ENCODE data around the gene DMBT1. TPM values are rescaled to one million over a fixed set of nuclear protein-coding genes. Genes with fewer than 3 reads are reported as not detected.

The DMBT1 gene
- total RNA-seq, 6 experiments from 2014 or later: 0.06 to 0.20 TPM; not detected in 4

GRCh38 chr10:122665329-122665860 is 104.8 kb downstream of the DMBT1 start:
- TF ChIP-seq POLR2A (IDR thresholded peaks at IDR 0.05) (no peak), CTCF (IDR thresholded peaks at IDR 0.05) (no peak)
- WGBS (ENCODE audit: insufficient coverage, low coverage, low lambda C conversion rate, missing lambda C conversion rate): 71% methylated on average over 6 of the region's 7 CpGs
- intact Hi-C loops (cut with DNase I): no loop called here
- H3K4me3 ChIP-seq: no peak overlapping the region
- H3K9me3 ChIP-seq: no peaks in the 10 kb centered on the region
- no peaks in the 10 kb centered on the region for H3K4me1 ChIP-seq
- DNase-seq (no peak), ATAC-seq (no peak)
- H3K27me3 ChIP-seq: no peaks in the 10 kb centered on the region
- no peaks in the 10 kb centered on the region for H3K36me3 ChIP-seq
- no peak overlapping the region for H3K27ac ChIP-seq

GRCh38 chr10:122665946-122666345 is 105.4 kb downstream of the DMBT1 start:
- intact Hi-C loops (cut with DNase I): no loop called here
- Histone ChIP-seq H3K27ac (no peak overlapping the region), H3K4me3 (no peak overlapping the region), H3K9me3 (no peaks in the 10 kb centered on the region), H3K4me1 (no peaks in the 10 kb centered on the region), H3K27me3 (no peaks in the 10 kb centered on the region), H3K36me3 (no peaks in the 10 kb centered on the region)
- TF ChIP-seq POLR2A (IDR thresholded peaks at IDR 0.05) (no peak), CTCF (IDR thresholded peaks at IDR 0.05) (no peak)
- DNase-seq (no peak), ATAC-seq (no peak)
- WGBS (ENCODE audit: insufficient coverage, low coverage, low lambda C conversion rate, missing lambda C conversion rate): 100% methylated on average over 1 of the region's 4 CpGs

GRCh38 chr10:122669045-122669444 is 108.5 kb downstream of the DMBT1 start:
- Histone ChIP-seq H3K27ac (no peak overlapping the region), H3K27me3 (no peaks in the 10 kb centered on the region), H3K36me3 (no peaks in the 10 kb centered on the region), H3K9me3 (no peaks in the 10 kb centered on the region), H3K4me1 (no peaks in the 10 kb centered on the region), H3K4me3 (no peak overlapping the region)
- 13% methylated on average over 2 of the region's 2 CpGs for WGBS (ENCODE audit: insufficient coverage, low coverage, low lambda C conversion rate, missing lambda C conversion rate)
- TF ChIP-seq POLR2A (IDR thresholded peaks at IDR 0.05): no peak
- TF ChIP-seq CTCF (IDR thresholded peaks at IDR 0.05): no peak
- intact Hi-C loops (cut with DNase I): no loop called here
- DNase-seq (no peak), ATAC-seq (peak in 3 of 4 donors; percentile 49 to 78 (median 62))

- no peaks in the 10 kb centered on the region for H3K36me3 ChIP-seq
- H3K4me1 ChIP-seq: no peaks in the 10 kb centered on the region
- 40% methylated on average over 1 of the region's 2 CpGs for WGBS (ENCODE audit: insufficient coverage, low coverage, low lambda C conversion rate, missing lambda C conversion rate)
- H3K4me3 ChIP-seq: no peak overlapping the region
- no peaks in the 10 kb centered on the region for H3K9me3 ChIP-seq
- ATAC-seq (no peak), DNase-seq (no peak)
- H3K27ac ChIP-seq: no peak overlapping the region
- intact Hi-C loops (cut with DNase I): no loop called here
- no peaks in the 10 kb centered on the region for H3K27me3 ChIP-seq
- TF ChIP-seq CTCF (IDR thresholded peaks at IDR 0.05) (no peak), POLR2A (IDR thresholded peaks at IDR 0.05) (no peak)
Measured at GRCh38 chr10:122669842-122670241, 109.3 kb downstream of the DMBT1 start.

GRCh38 chr10:122671355-122671754 is 110.8 kb downstream of the DMBT1 start:
- Histone ChIP-seq H3K27me3 (no peaks in the 10 kb centered on the region), H3K36me3 (no peaks in the 10 kb centered on the region), H3K4me3 (no peak overlapping the region), H3K9me3 (no peaks in the 10 kb centered on the region), H3K27ac (no peak overlapping the region), H3K4me1 (no peaks in the 10 kb centered on the region)
- no peak for DNase-seq
- intact Hi-C loops (cut with DNase I): no loop called here
- 37% methylated on average over 3 of the region's 3 CpGs for WGBS (ENCODE audit: insufficient coverage, low coverage, low lambda C conversion rate, missing lambda C conversion rate)
- no peak for TF ChIP-seq POLR2A (IDR thresholded peaks at IDR 0.05)
- no peak for TF ChIP-seq CTCF (IDR thresholded peaks at IDR 0.05)
- ATAC-seq: no peak

Measured in right lobe of liver (tissue), 6 donors.